GM12873 (cell line): ENCODE measurements around the gene RAB29.

Experiments
- CTCF ChIP-seq: IDR thresholded peaks from 2 replicates; pipeline ENCODE4 v1.5.1; 2012; ENCODE audit warnings: low read depth, mild to moderate bottlenecking, moderate library complexity, low read length, control low read depth; ENCODE audit not compliant: insufficient read depth; ENCODE audit errors: missing control alignments

The RAB29 gene, protein sequence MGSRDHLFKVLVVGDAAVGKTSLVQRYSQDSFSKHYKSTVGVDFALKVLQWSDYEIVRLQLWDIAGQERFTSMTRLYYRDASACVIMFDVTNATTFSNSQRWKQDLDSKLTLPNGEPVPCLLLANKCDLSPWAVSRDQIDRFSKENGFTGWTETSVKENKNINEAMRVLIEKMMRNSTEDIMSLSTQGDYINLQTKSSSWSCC

DNA sequence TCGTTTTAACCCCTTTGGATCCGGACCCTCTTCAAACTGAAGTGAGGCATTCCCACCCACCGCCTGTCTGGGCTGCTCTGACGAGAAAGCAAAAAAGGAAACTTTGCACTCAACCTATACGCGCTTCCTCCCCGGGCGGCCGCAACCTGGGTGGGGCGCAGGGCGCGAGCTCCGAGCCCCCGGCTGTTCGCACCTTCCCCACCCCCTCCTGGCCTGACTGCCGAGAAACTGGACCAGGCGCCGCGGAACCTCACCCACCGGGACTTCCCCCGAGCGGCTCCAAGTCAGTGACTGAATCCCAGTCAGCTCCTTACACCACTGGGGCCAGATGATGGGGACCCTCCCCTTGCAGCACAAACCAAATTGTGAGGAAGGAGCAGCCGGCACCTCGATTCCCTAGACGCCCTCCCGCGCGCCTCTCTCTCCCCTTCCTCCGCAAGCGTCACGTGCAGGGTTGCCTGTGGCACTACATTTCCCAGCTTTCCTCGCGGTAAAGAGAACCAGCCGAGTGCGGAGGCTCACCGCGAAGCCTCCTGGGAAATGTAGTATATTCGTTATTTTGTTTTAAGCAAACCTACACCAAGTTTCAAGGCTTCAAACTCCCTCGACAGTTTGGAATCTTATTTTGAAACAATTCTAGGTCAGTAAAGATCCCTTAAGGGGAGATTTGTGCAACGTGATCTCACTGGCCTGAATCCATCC lies at the start of gene RAB29:
Gene RAB29, minus strand, starts transcription at position 468 of the 702 bp plus-strand sequence. CDS start 526 bp downstream, outside the sequence.
- TF ChIP-seq CTCF = no peak

- TF ChIP-seq CTCF = no peak
Measured at GRCh38 chr1:205824180-205824579, 48.9 kb upstream of the RAB29 start.

GRCh38 chr1:205822397-205822796 lies 47.1 kb upstream of the RAB29 start:
- no peak for TF ChIP-seq CTCF

DNA sequence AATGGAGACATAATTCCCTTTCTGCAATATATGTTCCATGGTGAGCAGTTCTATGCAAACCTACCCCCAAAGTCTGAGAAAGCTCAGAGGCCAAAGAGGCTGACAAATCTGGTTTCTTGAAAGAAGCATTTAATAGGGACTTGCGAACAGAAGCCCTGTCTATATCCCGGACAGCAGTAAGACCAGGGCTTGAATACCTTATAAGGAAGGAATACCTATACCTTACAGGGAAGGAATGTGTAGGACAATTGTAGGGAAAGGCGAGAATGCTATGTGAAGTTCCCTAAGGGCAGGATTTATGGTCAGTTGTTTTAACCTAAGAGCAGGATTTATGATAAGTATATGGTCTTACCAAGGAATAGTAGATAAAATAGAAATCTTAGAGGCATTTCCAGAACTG lies 42.7 kb upstream of the RAB29 start:
- TF ChIP-seq CTCF = no peak

DNA sequence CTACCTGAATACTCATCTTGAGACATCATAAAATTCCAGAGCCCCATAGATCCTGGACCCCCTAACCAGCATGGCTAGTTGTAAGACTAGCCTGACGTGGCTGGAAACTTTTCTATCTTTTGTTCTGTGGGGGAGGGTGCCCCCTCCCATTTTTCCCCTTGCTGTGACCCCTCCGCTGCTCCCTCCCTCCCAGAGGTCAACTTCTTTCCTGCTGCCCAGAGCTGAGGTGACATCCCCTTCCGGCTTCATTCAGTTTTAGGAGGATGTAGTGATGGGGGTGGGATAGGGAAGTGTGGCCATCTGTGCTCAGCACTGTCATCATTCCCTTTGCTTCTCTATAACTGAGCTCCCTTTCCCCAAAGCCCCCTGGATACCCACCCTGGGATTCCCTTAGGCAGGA lies 42.1 kb upstream of the RAB29 start:
- no peak for TF ChIP-seq CTCF

DNA sequence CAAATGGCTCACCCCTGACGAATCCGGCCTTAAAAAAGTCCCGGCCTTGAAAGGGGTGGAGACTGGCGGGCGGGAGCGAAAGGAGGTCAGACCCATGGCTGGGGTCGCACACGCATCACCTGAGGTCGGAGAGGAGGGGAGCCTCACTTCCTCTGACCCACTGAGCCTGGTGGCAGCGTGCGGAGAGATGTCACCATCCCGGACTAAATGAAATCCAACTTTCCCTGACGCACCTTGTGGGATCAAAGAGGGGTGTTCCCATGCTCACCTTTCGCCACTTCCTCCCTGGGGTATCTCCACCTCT lies 38.4 kb upstream of the RAB29 start:
- TF ChIP-seq CTCF = no peak

- TF ChIP-seq CTCF = no peak
Measured at GRCh38 chr1:205812878-205813754, 37.8 kb upstream of the RAB29 start, which contains the start of gene SLC41A1. SLC41A1 (minus strand) TSS chr1:205813198; CDS start chr1:205810441, 2,757 bp downstream.
